H1 (cell line): ENCODE measurements around the gene SVOPL. TPM values are rescaled to one million over a fixed set of nuclear protein-coding genes. Genes with fewer than 3 reads are reported as not detected.

Source experiments
- CTCF ChIA-PET: fragments of 300-600 bp; sonication (Branson Sonifier 250); formaldehyde crosslinking; loops from one replicate; lab custom pipeline; 2021; ENCODE audit not compliant: partially characterized antibody; lab: Charles Lee
- POLR2A ChIA-PET: fragments of 300-600 bp; sonication (Branson Sonifier 250); formaldehyde crosslinking; loops from one replicate; lab custom pipeline; 2021; ENCODE audit warnings: inconsistent platforms; ENCODE audit not compliant: partially characterized antibody; lab: Charles Lee
- DNase-seq, 2 experiments: peaks; one replicate each; pipeline versions ENCODE4 v3.0.0 to v3.0.0-alpha.2; 2010 to 2022; ENCODE audit warnings: low spot score in 2 of 2, low read depth in 1 of 2, mixed read lengths in 1 of 2
- FAIRE-seq: peaks from 2 replicates; lab custom pipeline; 2011; peaks lifted over from hg19 to GRCh38; lab: Jason Lieb, UNC
- H2AFZ ChIP-seq: 2 replicates; pipeline ENCODE4 v1.8.1; 2012; ENCODE audit warnings: low read length, inconsistent platforms
- H2AK5ac ChIP-seq: 2 replicates; pipeline ENCODE4 v1.6.1; 2013; ENCODE audit warnings: low read depth, low read length
- H2BK120ac ChIP-seq: replicated peaks from 2 replicates; pipeline ENCODE3; 2013; ENCODE audit warnings: low read depth, low read length, inconsistent platforms
- H2BK12ac ChIP-seq: 2 replicates; pipeline ENCODE4 v1.6.1; 2013; ENCODE audit warnings: low read depth, low read length
- H2BK15ac ChIP-seq: 2 replicates; pipeline ENCODE4 v1.6.1; 2013; ENCODE audit warnings: low read length
- H2BK20ac ChIP-seq: 2 replicates; pipeline ENCODE4 v1.6.1; 2013; ENCODE audit warnings: low read length
- H2BK5ac ChIP-seq: 2 replicates; pipeline ENCODE4 v1.6.1; 2013; ENCODE audit warnings: low read depth, low read length
- H3K14ac ChIP-seq: 2 replicates; pipeline ENCODE4 v1.6.1; 2013; ENCODE audit warnings: inconsistent platforms; ENCODE audit not compliant: insufficient read length
- H3K18ac ChIP-seq: 2 replicates; pipeline ENCODE4 v1.6.1; 2013; ENCODE audit warnings: low read length; ENCODE audit errors: extremely low read depth
- H3K23ac ChIP-seq: 2 replicates; pipeline ENCODE4 v1.6.1; 2013; ENCODE audit warnings: inconsistent platforms; ENCODE audit not compliant: insufficient read length
- H3K23me2 ChIP-seq: 2 replicates; pipeline ENCODE4 v1.6.1; 2013; ENCODE audit warnings: low read depth, low read length
- H3K27ac ChIP-seq: 2 replicates; pipeline ENCODE4 v1.6.1; 2011; ENCODE audit warnings: low read depth, low read length, inconsistent platforms
- H3K27me3 ChIP-seq, 4 experiments: replicated peaks in 1 of 4; 1 replicate in 1 of 4; 2 replicates in 3 of 4; pipeline versions ENCODE4 v1.6.1 to v1.8.1; 2011 to 2013; ENCODE audit warnings: low read length in 3 of 4, mild to moderate bottlenecking in 3 of 4, inconsistent platforms in 2 of 4, mixed read lengths in 2 of 4, moderate library complexity in 1 of 4; ENCODE audit not compliant: control insufficient read depth in 3 of 4, insufficient read depth in 3 of 4; ENCODE audit errors: extremely low read depth in 1 of 4
- H3K36me3 ChIP-seq, 4 experiments: 2 replicates each; pipeline versions ENCODE4 v1.6.1 to v1.8.1; 2011 to 2013; ENCODE audit warnings: mild to moderate bottlenecking in 4 of 4, low read length in 3 of 4, moderate library complexity in 2 of 4, control low read depth in 1 of 4, inconsistent platforms in 1 of 4; ENCODE audit not compliant: insufficient read depth in 4 of 4, control insufficient read depth in 2 of 4
- H3K4ac ChIP-seq: replicated peaks from 2 replicates; pipeline ENCODE3; 2013; ENCODE audit warnings: low read length, low read depth, mixed read lengths, inconsistent platforms; ENCODE audit not compliant: insufficient read length
- H3K4me1 ChIP-seq, 4 experiments: replicated peaks in 1 of 4; 1 replicate in 1 of 4; 2 replicates in 3 of 4; pipeline versions ENCODE4 v1.6.1 to v1.8.1; 2011 to 2013; ENCODE audit warnings: low read length in 3 of 4, inconsistent platforms in 2 of 4, mixed read lengths in 1 of 4; ENCODE audit not compliant: insufficient read depth in 4 of 4, control insufficient read depth in 3 of 4
- H3K4me2 ChIP-seq, 2 experiments: 2 replicates each; pipeline versions ENCODE4 v1.6.1 to v1.8.1; 2011 to 2013; ENCODE audit warnings: low read depth in 2 of 2, low read length in 2 of 2, control low read depth in 1 of 2, inconsistent platforms in 1 of 2, mild to moderate bottlenecking in 1 of 2; ENCODE audit not compliant: insufficient read depth in 1 of 2
- H3K4me3 ChIP-seq, 4 experiments: fragments of 200-600, 300-600 bp in 1 of 4; sonication (generic), shearing (Covaris generic), sonication (Bioruptor Twin) in 1 of 4; 2 replicates each; pipeline versions ENCODE4 v1.5.1 to v1.8.1; 2011 to 2016; ENCODE audit warnings: low read length in 4 of 4, low read depth in 3 of 4, control low read depth in 2 of 4, inconsistent platforms in 2 of 4, mild to moderate bottlenecking in 2 of 4, mixed read lengths in 1 of 4, moderate library complexity in 1 of 4; ENCODE audit not compliant: insufficient read depth in 2 of 4; ENCODE audit errors: extremely low read depth in 1 of 4
- H3K56ac ChIP-seq: replicated peaks from 2 replicates; pipeline ENCODE3; 2013; ENCODE audit warnings: low read depth, mild to moderate bottlenecking, mixed read lengths, low read length, inconsistent platforms; ENCODE audit not compliant: insufficient read length
- H3K79me1 ChIP-seq: 2 replicates; pipeline ENCODE4 v1.6.1; 2013; ENCODE audit warnings: low read depth, low read length, control low read depth
- H3K79me2 ChIP-seq, 2 experiments: 2 replicates each; pipeline versions ENCODE4 v1.6.1 to v1.8.1; 2012 to 2013; ENCODE audit warnings: low read length in 2 of 2, mild to moderate bottlenecking in 2 of 2, inconsistent platforms in 1 of 2; ENCODE audit not compliant: insufficient read depth in 2 of 2, control insufficient read depth in 1 of 2
- H3K9ac ChIP-seq, 4 experiments: replicated peaks in 1 of 4; 1 replicate in 1 of 4; 2 replicates in 3 of 4; pipeline versions ENCODE4 v1.6.1 to v1.8.1; 2011 to 2013; ENCODE audit warnings: low read depth in 3 of 4, low read length in 3 of 4, control low read depth in 2 of 4, mild to moderate bottlenecking in 2 of 4, moderate library complexity in 2 of 4, inconsistent platforms in 1 of 4; ENCODE audit errors: extremely low read depth in 1 of 4
- H3K9me3 ChIP-seq, 2 experiments: 2 replicates each; pipeline versions ENCODE4 v1.6.1 to v1.8.1; 2012 to 2013; ENCODE audit warnings: mild to moderate bottlenecking in 2 of 2, moderate library complexity in 2 of 2, control low read depth in 1 of 2, inconsistent platforms in 1 of 2, low read depth in 1 of 2, low read length in 1 of 2, mixed read lengths in 1 of 2; ENCODE audit not compliant: insufficient read depth in 2 of 2
- H4K20me1 ChIP-seq, 2 experiments: replicated peaks in 1 of 2; 2 replicates each; pipeline versions ENCODE3 to v1.8.1; 2011 to 2013; ENCODE audit warnings: inconsistent platforms in 2 of 2, low read length in 2 of 2, mild to moderate bottlenecking in 1 of 2; ENCODE audit not compliant: insufficient read depth in 2 of 2, control insufficient read depth in 1 of 2
- H4K5ac ChIP-seq: 2 replicates; pipeline ENCODE4 v1.6.1; 2013; ENCODE audit warnings: low read length, low read depth, mixed read lengths, inconsistent platforms; ENCODE audit not compliant: insufficient read length
- H4K8ac ChIP-seq: 2 replicates; pipeline ENCODE4 v1.8.0; 2013; ENCODE audit warnings: mild to moderate bottlenecking, moderate library complexity, low read length, inconsistent platforms; ENCODE audit not compliant: insufficient read depth; ENCODE audit errors: extremely low read depth
- H4K91ac ChIP-seq: replicated peaks from 2 replicates; pipeline ENCODE3; 2013; ENCODE audit warnings: low read length, mixed read lengths, inconsistent platforms; ENCODE audit not compliant: insufficient read length
- BRCA1 ChIP-seq: IDR thresholded peaks from 2 replicates; pipeline ENCODE4 v1.6.1; 2012; ENCODE audit warnings: low read depth, low read length, improper control_type of control experiment
- EP300 ChIP-seq, 2 experiments: IDR thresholded peaks; 1 replicate in 1 of 2; 2 replicates in 1 of 2; pipeline ENCODE4 v1.6.1; 2011 to 2012; ENCODE audit warnings: low read depth in 2 of 2, low read length in 2 of 2, mild to moderate bottlenecking in 2 of 2, borderline replicate concordance in 1 of 2, inconsistent platforms in 1 of 2, moderate library complexity in 1 of 2
- MAFK ChIP-seq: IDR thresholded peaks from 2 replicates; pipeline ENCODE4 v1.6.1; 2012; ENCODE audit warnings: low read depth, mild to moderate bottlenecking, improper control_type of control experiment, low read length
- SRF ChIP-seq: IDR thresholded peaks from 2 replicates; pipeline ENCODE4 v1.6.1; 2011; ENCODE audit warnings: mild to moderate bottlenecking, low read depth, low read length, moderate library complexity
- TAF1 ChIP-seq: IDR thresholded peaks from 2 replicates; pipeline ENCODE4 v1.6.1; 2011; ENCODE audit warnings: mild to moderate bottlenecking, low read depth, low read length
- WGBS, 2 experiments: shearing (Covaris generic) in 1 of 2; methylation state at CpG; one replicate each; pipeline versions ENCODE4 v1.1.6 to v1.1.7; 2013 to 2015; ENCODE audit warnings: low lambda C conversion rate in 2 of 2, mixed read lengths in 2 of 2, inconsistent platforms in 1 of 2, low coverage in 1 of 2, missing lambda C conversion rate in 1 of 2; ENCODE audit not compliant: insufficient replicate concordance in 2 of 2, insufficient coverage in 1 of 2, insufficient read length in 1 of 2; ENCODE audit errors: extremely low coverage in 1 of 2, missing lambda C conversion rate in 1 of 2; 5-methylcytosine and 5-hydroxymethylcytosine counted together
- polyA plus RNA-seq, 7 experiments: library from polyadenylated mRNA; depleted of rRNA in 3 of 7; stranded (reverse) in 5 of 7; unstranded in 2 of 7; fragments of >200 nt in 5 of 7; fragments of 200-250 nt in 2 of 7; gene quantifications; 1 replicate in 5 of 7; 2 replicates in 1 of 7; 4 replicates in 1 of 7; pipeline versions ENCODE4 v1.2.1 to v1.2.3, GENCODE V29; 2011 to 2013; ENCODE audit warnings: missing spikeins in 2 of 7, mixed read lengths in 2 of 7
- total RNA-seq: library from RNA; stranded (reverse); fragmentation: NEBNext Ultra II Directional; extraction: Animal tissue kit (Norgen Biotek cat#: 25700); gene quantifications from 2 replicates; pipeline ENCODE4 v1.2.1, GENCODE V29; 2021
- TF ChIP-seq, protein P1 (sequence below): IDR thresholded peaks from 2 replicates; pipeline ENCODE4 v1.6.1; 2012; ENCODE audit warnings: inconsistent platforms

The SVOPL gene
- total and polyA plus RNA-seq, 2 of the 8 experiments (the other 6 are each of a cell fraction or from before 2014, with no cell fraction given), result 1.1 to 1.4 TPM

DNA sequence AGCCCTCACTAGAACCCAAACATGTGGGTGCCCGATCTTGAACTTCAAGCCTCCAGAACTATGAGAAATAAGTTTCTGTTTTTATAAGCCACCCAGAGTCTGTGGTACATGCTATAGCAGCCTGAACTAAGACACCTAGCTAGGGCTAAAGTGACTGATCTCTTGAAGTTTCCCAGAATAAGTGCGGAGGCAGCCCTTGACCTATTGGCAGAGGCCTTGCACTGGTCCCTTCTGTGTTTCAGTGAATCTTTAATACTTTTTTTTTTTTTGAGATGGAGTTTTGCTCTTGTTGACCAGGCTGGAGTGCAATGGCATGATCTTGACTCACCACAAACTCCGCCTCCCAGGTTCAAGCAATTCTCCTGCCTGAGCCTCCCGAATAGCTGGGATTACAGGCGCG is 85.1 kb downstream of the SVOPL start:
- POLR2A ChIA-PET, result no interaction called here
- Histone ChIP-seq H3K79me1 (no peaks in the 10 kb centered on the region), H3K9me3 (0 out of 4 replicates have a peak, but pooled peaks cover 0 to 2% of the 10 kb centered on the region in 2 experiments), H3K23ac (no peak overlapping the region), H4K5ac (no peak overlapping the region), H4K91ac (no peak overlapping the region), H3K27me3 (no peaks in the 10 kb centered on the region), H3K4me2 (no peak overlapping the region), H3K56ac (no peak overlapping the region), H2BK12ac (no peak overlapping the region), H2BK5ac (no peak overlapping the region), H3K14ac (no peak overlapping the region), H3K36me3 (no peaks in the 10 kb centered on the region), H2AK5ac (no peak overlapping the region), H4K20me1 (no peaks in the 10 kb centered on the region), H3K4ac (no peak overlapping the region), H2BK120ac (no peak overlapping the region), H4K8ac (no peak overlapping the region), H3K9ac (no peak overlapping the region), H3K27ac (no peak overlapping the region), H3K4me3 (no peak overlapping the region), H3K79me2 (no peaks in the 10 kb centered on the region), H2BK15ac (no peak overlapping the region), H2AFZ (no peak overlapping the region), H3K18ac (no peak overlapping the region), H2BK20ac (no peak overlapping the region), H3K23me2 (no peaks in the 10 kb centered on the region), H3K4me1 (no peaks in the 10 kb centered on the region)
- CTCF ChIA-PET, result interaction anchor here (0.6 to 1.3 kb wide), 2 partner anchors 28 to 123 kb away, joined by 3 read pairs; no protein-coding TSS in a partner anchor
- TF ChIP-seq, protein P1, sequence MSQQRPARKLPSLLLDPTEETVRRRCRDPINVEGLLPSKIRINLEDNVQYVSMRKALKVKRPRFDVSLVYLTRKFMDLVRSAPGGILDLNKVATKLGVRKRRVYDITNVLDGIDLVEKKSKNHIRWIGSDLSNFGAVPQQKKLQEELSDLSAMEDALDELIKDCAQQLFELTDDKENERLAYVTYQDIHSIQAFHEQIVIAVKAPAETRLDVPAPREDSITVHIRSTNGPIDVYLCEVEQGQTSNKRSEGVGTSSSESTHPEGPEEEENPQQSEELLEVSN, result no peak
- TF ChIP-seq EP300 (IDR thresholded peaks at IDR 0.05; ENCODE audit: borderline replicate concordance in 1 of 2, low read depth in 2 of 2, low read length in 2 of 2) (no peak), TAF1 (no peak), BRCA1 (no peak), MAFK (no peak), SRF (no peak)
- DNase-seq, result no peak
- 96% methylated on average over 6 of the region's 6 CpGs; no CpG with 5 or more reads in 1 of the 2 experiments for WGBS, 2 experiments
- no peak for FAIRE-seq
